ENCODE data around the gene C11orf52. TPM values are rescaled to one million over a fixed set of nuclear protein-coding genes. Genes with fewer than 3 reads are reported as not detected.
A peak's percentile ranks its signal among the peaks of the same experiment; 100 is the strongest.
"Not testable (repeated sequence)": the region's sequence is repeated elsewhere in the genome, so short reads cannot be mapped to it uniquely, and the experiment has no call there.

C11orf52 gene
- polyA plus RNA-seq, 3 donors, result not detected

- no peaks in the 10 kb centered on the region for H3K36me3 ChIP-seq (replicated peaks in 1 of 2; ENCODE audit: control insufficient read depth in 1 of 2, insufficient read depth in 2 of 2, low read length in 2 of 2)
- no peaks in the 10 kb centered on the region for H3K79me2 ChIP-seq (ENCODE audit: insufficient read depth, low read length)
- peak overlapping the region; percentile 32 for H2AFZ ChIP-seq (ENCODE audit: insufficient read depth, low read depth, low read length, poor library complexity, severe bottlenecking)
- no peak for DNase-seq
- peaks cover 33 to 41% of the 10 kb centered on the region in 2 donors for H3K4me1 ChIP-seq (ENCODE audit: control insufficient read depth in 1 of 2, insufficient read depth in 2 of 2, low read length in 2 of 2)
- Mint-ChIP-seq H3K27ac (peak overlapping the region in 2 of 7 donors; percentile 28 to 67), H3K4me3 (no peak overlapping the region), H3K27me3 (ENCODE audit: low read depth in 3 of 3) (peaks cover 0 to 4% (median 2%) of the 10 kb centered on the region in 3 donors), H3K9me3 (peaks cover 0 to 3% (median 0%) of the 10 kb centered on the region in 7 donors), H3K36me3 (no peaks in the 10 kb centered on the region), H3K4me1 (peaks cover 39% of the 10 kb centered on the region)
- WGBS (ENCODE audit: insufficient coverage), result 92% methylated on average over 2 of the region's 5 CpGs
- H3K9ac ChIP-seq (ENCODE audit: insufficient read depth, low read length, poor library complexity, severe bottlenecking), result no peak overlapping the region
- H3K27me3 ChIP-seq (ENCODE audit: control insufficient read depth in 2 of 2, insufficient read depth in 2 of 2, low read length in 2 of 2), result no peaks in the 10 kb centered on the region
- no peak overlapping the region for H3K27ac ChIP-seq (ENCODE audit: low read depth in 1 of 2, low read length in 2 of 2)
- intact Hi-C loops (cut with micrococcal nuclease), result no loop called here
- no peak overlapping the region for H3K4me2 ChIP-seq (replicated peaks; ENCODE audit: extremely low read depth, low read length, poor library complexity, severe bottlenecking)
- no peaks in the 10 kb centered on the region for H4K20me1 ChIP-seq (ENCODE audit: insufficient read depth, low read length)
- H3K4me3 ChIP-seq (replicated peaks in 1 of 3; ENCODE audit: low read depth in 2 of 3, low read length in 3 of 3), result no peak overlapping the region
- no peaks in the 10 kb centered on the region for H3K9me3 ChIP-seq (replicated peaks in 1 of 2; ENCODE audit: control insufficient read depth in 1 of 2, insufficient read depth in 1 of 2, low read length in 2 of 2)
- no peak for TF ChIP-seq CTCF (IDR thresholded peaks at IDR 0.05)
These were observed 36.5 kb upstream of the C11orf52 start for GRCh38 chr11:111882202-111882601.

GRCh38 chr11:111885053-111885452 is 33.7 kb upstream of the C11orf52 start:
- H3K4me3 Mint-ChIP-seq; intact Hi-C loops (cut with micrococcal nuclease); H3K36me3 Mint-ChIP-seq; H3K9me3 Mint-ChIP-seq; H3K27ac ChIP-seq (ENCODE audit: low read depth in 1 of 2, low read length in 2 of 2); H3K27me3 Mint-ChIP-seq (ENCODE audit: low read depth in 3 of 3); H3K9me3 ChIP-seq (replicated peaks in 1 of 2; ENCODE audit: control insufficient read depth in 1 of 2, insufficient read depth in 1 of 2, low read length in 2 of 2); H3K4me2 ChIP-seq (replicated peaks; ENCODE audit: extremely low read depth, low read length, poor library complexity, severe bottlenecking); H3K36me3 ChIP-seq (replicated peaks in 1 of 2; ENCODE audit: control insufficient read depth in 1 of 2, insufficient read depth in 2 of 2, low read length in 2 of 2); H4K20me1 ChIP-seq (ENCODE audit: insufficient read depth, low read length); H3K4me3 ChIP-seq (replicated peaks in 1 of 3; ENCODE audit: low read depth in 2 of 3, low read length in 3 of 3); H3K9ac ChIP-seq (ENCODE audit: insufficient read depth, low read length, poor library complexity, severe bottlenecking); H3K27ac Mint-ChIP-seq; DNase-seq; H3K79me2 ChIP-seq (ENCODE audit: insufficient read depth, low read length); H2AFZ ChIP-seq (ENCODE audit: insufficient read depth, low read depth, low read length, poor library complexity, severe bottlenecking); H3K27me3 ChIP-seq (ENCODE audit: control insufficient read depth in 2 of 2, insufficient read depth in 2 of 2, low read length in 2 of 2): not testable (repeated sequence)
- H3K4me1 ChIP-seq (ENCODE audit: control insufficient read depth in 1 of 2, insufficient read depth in 2 of 2, low read length in 2 of 2), result peaks cover 14 to 22% of the 10 kb centered on the region in 2 donors
- WGBS (ENCODE audit: insufficient coverage), result 100% methylated on average over 3 of the region's 4 CpGs
- peaks cover 24% of the 10 kb centered on the region for H3K4me1 Mint-ChIP-seq
